ENCODE results near the gene POU6F2.

GRCh38 chr7:39086638-39087360 is 109.1 kb downstream of the POU6F2 start:
- TF ChIP-seq RAD21 (conservative IDR thresholded peaks at IDR 0.05 in 1 of 2, IDR thresholded peaks at IDR 0.05 in 1 of 2) (no peak), BHLHE40 (IDR thresholded peaks at IDR 0.05; ENCODE audit: low read depth, low read length) (no peak), CTCF (IDR thresholded peaks at IDR 0.05) (no peak), POLR2A (IDR thresholded peaks at IDR 0.05; ENCODE audit: low read length) (no peak), CEBPB (IDR thresholded peaks at IDR 0.05) (no peak), CHD2 (IDR thresholded peaks at IDR 0.05; ENCODE audit: low read length, partially characterized antibody) (no peak), MAZ (IDR thresholded peaks at IDR 0.05; ENCODE audit: borderline replicate concordance, low read depth, low read length) (no peak), E2F6 (IDR thresholded peaks at IDR 0.05; ENCODE audit: borderline replicate concordance, low read depth) (no peak), MAX (IDR thresholded peaks at IDR 0.05) (no peak), JUN (IDR thresholded peaks at IDR 0.05) (no peak), PBX3 (IDR thresholded peaks at IDR 0.05) (no peak), ZFP36 (IDR thresholded peaks at IDR 0.05; ENCODE audit: borderline replicate concordance, partially characterized antibody) (no peak), CBX8 (IDR thresholded peaks at IDR 0.05) (no peak), RCOR1 (IDR thresholded peaks at IDR 0.05; ENCODE audit: low read depth, low read length) (no peak)
